ENCODE results near the gene DNAJC18. TPM values are rescaled to one million over a fixed set of nuclear protein-coding genes. Genes with fewer than 3 reads are reported as not detected.

DNAJC18 gene
- total RNA-seq (ENCODE audit: low replicate concordance): 4.8 and 7.5 TPM in 2 replicates

DNA sequence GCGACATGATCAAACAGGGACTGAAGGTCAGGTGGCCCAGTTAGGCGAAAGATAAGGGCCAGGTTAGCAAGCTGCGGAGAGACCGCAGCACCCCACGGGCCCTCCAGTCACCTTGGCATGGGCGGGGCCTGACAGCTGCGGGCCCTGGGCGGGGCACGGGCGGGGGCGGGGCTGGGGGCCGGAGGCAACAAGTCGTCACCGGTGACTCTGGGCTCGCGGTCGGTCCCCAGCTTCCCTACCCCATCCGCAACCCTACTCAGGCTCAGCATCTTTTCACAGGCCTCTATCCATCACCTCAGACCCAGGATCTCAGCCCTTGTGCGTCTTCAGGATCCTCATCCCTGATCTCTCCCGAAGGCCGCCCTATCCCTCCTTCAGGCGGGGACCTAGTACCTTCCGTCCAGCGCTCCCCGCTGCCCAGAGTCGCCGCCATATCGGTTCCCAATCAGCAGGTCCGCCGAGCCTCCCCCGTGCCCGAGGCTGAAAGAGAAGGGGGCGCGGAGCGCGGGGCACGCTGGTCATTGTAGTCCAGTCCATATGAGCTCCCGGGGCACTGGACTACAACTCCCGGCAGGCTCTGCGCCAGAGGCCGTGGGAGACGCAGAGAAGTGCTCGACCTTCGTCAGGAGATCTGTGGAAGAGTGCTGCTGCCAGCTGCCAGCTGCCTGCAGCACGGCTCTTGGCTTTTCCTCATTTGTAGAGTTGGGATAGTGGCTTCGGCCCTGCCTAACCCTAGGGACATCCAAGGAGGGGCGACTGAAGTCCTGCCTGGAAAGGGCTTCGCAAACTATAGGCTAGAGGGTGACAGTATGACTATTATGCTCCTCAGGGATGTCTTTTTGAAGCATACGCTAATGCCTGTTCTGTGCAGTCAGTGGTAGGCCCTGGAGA lies at the start of gene DNAJC18:
Gene DNAJC18 (minus strand): TSS at position 513 of the 891 bp plus-strand sequence. CDS start 80 bp downstream, at position 433.

DNA sequence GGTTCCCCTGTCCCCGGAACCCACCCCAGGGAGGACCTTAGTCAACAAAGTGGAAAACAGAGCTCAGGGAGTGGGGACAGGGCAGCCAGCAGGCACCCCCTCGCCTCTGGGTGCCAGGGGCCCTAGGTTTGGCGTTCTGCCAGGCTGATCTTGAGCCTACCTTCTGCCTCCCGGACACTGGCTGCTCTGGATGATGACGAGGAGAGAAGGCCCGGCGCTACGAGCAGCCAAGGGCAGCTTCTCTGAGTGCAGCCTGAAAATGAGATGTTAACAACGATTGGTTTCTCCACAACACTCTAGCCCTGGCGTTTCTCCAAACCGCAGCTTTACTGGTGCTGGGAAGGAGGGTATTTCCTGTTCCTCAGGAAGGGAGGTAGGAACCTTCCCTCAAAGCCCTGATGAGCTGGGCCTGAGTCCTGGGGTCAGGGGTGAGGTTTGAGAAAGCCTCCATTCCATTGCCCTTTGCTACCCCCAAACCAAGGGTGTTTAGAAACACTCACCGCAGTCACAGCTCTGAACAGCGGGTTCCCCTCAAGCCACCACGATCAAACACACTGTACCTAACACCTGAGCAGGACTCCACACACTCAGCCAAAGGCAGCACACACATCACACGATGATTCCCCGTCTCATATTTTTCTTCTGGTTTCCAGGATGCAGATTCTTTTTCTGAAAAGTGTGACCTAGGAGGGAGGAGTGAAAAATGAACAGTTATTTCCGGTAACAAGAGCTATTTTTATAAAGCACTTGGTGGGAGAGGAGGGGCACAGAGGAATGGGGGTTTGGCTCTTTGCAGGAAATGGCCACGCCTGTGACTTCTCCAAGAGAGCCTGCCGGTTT lies 42.9 kb upstream of the DNAJC18 start, which contains the start of gene STING1:
Gene STING1 (minus strand): TSS at position 709 of the 840 bp plus-strand sequence. CDS start 1,054 bp downstream, outside the sequence.

DNA sequence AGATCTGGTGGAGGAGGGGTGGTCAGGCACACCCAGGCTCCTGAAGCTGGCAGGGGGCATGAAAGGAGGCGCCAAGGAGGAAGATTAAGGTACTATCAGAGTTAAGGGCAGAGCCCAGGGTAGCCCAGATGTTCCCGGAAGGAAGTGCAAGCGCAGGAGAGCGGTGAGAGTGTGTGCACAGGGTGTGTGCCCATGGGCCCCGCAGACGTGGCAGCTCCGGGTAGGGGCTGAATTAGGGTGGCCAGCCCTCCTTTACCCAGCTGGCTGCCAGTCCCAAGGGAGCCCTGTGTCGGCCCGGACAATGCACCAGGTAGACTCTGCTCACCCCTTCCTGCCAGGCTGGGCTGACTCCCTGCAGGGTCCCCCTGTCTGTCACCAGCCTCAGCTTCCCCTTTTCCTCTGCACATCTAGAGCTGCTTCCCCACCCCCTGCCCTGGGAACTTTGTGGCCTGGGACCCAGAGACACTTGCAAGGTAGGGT lies 31.5 kb upstream of the DNAJC18 start, which contains the start of gene SMIM33:
Gene SMIM33 (plus strand): TSS at position 184 of the 480 bp plus-strand sequence. CDS start 118 bp downstream, at position 302.

DNA sequence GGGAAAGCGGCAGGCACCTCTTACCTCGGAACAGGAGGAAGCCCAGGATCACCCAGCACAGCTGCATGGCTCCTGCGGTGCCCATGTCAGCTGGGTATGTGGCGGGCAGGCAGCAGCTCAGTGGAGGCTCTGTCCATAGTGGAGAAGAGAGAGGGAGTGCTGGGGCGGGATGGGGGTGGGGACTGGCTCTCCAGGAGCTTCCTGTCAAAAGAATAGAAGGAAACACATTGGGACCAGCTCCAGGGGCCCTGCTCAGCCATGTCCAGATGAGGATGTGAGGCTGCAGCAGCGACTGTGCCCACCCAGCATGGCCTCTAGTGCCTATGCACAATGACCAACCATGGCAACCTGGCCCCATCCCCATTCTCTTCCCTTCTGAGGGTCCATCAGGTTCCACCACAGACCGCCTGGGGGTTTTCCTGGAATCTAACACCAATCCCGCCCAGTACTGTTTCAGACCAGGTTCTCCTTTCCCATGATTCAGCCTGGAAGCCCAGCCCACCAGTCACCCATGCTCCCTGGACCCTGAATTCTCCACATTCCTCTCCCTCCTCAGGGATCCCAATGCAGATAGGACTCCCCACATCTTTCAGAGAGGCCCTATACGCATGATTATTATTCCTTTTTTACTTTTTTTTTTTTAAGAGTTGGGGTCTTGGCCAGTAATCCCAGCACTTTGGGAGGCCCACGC lies 23.4 kb upstream of the DNAJC18 start, which contains the start of gene ECSCR:
Gene ECSCR (minus strand): TSS at position 158 of the 691 bp plus-strand sequence. CDS start 73 bp downstream, at position 85.

DNA sequence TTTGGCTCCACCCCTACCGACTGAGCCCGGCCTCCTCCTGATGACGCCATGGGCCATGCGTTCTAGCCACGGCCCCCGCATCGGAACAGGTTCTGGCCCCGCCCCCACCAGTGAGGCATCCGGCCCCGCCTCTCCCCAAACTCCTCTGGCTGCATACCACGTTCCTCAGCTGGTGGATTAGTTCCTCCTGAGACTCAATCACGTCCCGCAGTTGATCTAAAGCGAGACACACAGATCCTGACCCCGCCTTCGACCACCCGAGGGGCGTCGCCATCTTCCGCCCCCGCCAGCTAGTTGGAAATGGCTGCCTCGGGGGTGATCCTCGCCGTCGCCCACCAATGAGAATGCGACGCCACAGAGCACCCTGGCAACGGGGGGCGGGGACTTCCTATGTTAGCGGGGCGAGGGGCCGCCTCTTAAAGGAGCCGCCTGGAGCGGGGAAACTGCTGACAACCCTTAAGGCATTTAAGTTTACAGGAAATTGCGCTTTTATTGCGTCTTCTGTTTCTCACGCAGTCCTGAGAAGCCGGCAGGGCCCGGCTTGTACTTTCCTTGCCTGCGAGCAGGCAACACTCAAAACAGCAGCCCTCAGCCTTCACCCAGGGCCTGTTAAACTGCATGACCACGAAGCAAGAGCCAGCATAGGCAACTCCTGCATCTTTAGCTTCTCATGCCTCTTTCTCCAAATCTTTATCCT lies 35.4 kb downstream of the DNAJC18 start, which contains the start of gene SPATA24:
Gene SPATA24 (minus strand): TSS at position 303 of the 697 bp plus-strand sequence. CDS start 29 bp downstream, at position 274.

DNA sequence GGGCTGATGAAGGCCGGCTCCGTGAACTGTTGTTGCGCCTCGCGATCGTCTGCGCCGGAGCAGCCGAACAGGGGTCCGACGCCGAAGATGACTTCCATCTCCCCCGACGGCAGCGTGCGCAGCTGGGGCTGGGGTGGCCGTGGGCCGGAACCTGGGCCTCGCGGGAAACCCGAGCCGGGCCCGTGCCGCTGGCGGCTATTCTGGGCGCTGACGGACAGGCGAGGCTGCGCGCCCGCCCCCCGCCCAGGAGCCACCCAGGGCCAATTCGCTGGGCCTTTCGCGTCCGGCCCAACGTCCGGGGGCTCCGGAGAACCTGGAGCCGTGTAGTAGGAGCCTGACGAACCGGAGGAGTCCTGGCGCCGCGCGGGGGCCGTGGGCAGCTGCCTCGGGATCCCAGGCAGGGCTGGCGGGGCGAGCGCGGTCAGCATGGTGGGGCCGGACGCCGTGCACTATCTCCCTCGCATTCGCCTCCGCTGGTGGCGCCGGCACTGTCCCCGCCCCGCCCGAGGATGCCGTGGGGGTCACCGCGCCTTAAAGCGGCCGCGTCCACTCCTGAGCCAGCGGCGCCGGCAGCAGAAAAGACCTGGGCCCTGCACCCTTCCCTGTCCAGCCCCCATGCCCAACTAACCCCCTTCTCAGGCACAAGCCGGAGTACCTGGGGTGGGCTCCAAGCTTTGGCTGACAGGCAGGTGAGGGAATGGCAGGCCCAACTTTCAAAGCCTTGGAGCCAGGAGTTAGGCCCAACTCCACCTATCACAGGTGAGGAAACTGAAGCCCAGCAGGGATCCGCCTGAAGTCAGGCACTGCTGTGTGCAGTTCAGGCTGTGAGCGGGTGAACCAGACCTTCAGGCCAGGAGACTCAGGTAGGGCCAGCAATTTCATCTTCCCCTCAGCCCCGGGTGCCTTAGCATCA lies 44.4 kb downstream of the DNAJC18 start, which contains the start of gene PROB1:
Gene PROB1 (minus strand): TSS at position 451 of the 913 bp plus-strand sequence. CDS start 23 bp downstream, at position 428.

DNA sequence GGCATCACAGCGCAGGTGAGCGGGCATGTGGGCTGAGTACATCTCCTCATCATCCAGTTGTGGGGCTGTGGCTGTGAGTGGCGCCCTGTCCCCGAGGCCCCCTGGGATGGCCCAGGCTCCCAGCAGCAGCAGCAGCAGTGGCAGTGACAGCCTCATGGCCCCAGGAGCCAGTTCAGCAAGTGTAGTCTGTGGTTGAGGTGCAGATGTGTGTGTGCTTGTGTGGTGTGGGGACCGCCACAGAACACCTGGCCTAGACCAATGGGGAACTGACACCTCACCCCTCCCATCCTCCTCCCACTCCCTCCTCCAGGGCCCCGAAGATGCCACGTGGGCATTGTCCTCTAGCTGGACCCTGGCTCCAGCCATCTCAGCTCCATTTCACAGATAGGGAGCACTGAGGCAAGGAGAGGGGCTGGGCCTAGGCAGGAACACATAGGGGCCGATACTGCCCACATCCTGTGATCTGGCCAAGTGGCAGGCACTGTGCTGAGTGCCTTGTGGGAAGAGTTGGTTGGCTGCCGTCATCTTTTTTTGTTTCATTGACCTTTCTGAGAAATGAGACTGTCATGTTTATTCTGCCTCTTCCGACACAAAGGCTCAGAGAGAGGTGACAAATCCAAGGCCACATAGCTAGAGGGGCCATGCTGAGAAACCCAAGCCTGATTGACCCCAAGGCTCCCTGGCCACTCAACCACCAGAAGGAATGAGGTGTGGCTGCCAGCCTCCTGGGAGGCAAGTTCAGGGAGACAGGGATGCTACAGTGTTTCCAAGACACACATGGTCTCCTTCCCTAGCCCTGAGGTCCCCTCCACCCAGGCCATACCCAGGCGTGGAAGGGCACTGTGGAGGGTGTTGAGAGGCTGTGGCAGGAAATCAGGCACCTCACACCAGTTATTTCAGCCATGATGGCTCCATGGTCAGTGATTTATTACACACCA lies 49.4 kb downstream of the DNAJC18 start, which contains the start of gene MZB1:
Gene MZB1 (minus strand): TSS at position 213 of the 938 bp plus-strand sequence. CDS start 57 bp downstream, at position 156.

DNA sequence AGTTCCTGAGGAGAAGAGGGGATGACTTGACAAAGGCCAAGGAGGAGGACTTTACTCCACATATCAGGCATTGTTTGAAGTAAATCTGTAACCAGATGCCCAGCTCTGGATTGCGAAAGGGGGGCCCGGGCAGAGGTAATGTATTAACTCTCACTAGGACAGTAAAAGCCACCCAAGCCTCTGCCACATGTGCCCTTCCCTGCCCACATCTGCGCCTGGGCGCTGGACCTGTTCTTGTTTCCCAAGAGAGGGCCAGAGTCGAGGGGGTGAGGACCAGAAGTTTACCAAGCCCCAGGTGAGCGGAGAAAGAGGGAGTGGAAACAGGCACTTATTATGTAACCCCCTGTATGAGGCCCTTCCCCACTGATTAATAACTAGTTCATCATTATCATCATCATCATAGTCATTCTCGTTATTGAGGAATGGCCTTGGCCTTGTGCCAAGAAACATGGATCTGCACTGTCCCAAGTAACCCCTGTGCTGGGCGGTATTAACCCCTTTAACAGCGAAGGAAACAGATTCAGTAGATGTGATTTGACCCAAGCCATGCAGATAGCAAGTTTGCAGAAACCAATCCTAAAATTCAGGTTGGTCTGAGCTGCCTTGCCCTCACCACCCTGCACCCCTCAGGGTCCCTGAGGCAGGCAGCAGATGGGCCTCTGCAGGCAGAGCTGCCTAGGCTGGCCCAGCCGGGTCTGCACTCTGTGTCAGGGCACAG lies 55.9 kb downstream of the DNAJC18 start, which contains the start of gene SLC23A1:
Gene SLC23A1 (minus strand): TSS at position 23 of the 718 bp plus-strand sequence. CDS start 44 bp downstream, outside the sequence.

Other genes with a start within 250 kb of the DNAJC18 start
- gene SIL1, start 241.2 kb downstream of the DNAJC18 start, total RNA-seq (ENCODE audit: low replicate concordance): 101 and 184 TPM in 2 replicates
- gene MATR3, start 145.8 kb downstream of the DNAJC18 start, total RNA-seq (ENCODE audit: low replicate concordance): 166 and 196 TPM in 2 replicates
- gene PAIP2, start 97.7 kb downstream of the DNAJC18 start, total RNA-seq (ENCODE audit: low replicate concordance): 71.9 and 104 TPM in 2 replicates
- not detected in 2 replicates for gene SLC23A1, start 56.2 kb downstream of the DNAJC18 start, total RNA-seq (ENCODE audit: low replicate concordance)
- not detected in 2 replicates for gene MZB1, start 49.6 kb downstream of the DNAJC18 start, total RNA-seq (ENCODE audit: low replicate concordance)
- gene PROB1, start 44.4 kb downstream of the DNAJC18 start, total RNA-seq (ENCODE audit: low replicate concordance): 0.35 and 0.38 TPM in 2 replicates
- gene SPATA24, start 35.4 kb downstream of the DNAJC18 start, total RNA-seq (ENCODE audit: low replicate concordance): 3.5 and 7.9 TPM in 2 replicates
- 0.23 and 12.6 TPM in 2 replicates for gene ECSCR, start 23.2 kb upstream of the DNAJC18 start, total RNA-seq (ENCODE audit: low replicate concordance)
- not detected in 2 replicates for gene SMIM33, start 31.5 kb upstream of the DNAJC18 start, total RNA-seq (ENCODE audit: low replicate concordance)
- gene STING1, start 43.2 kb upstream of the DNAJC18 start, total RNA-seq (ENCODE audit: low replicate concordance): 28.4 and 47.8 TPM in 2 replicates
- 24.7 and 42.0 TPM in 2 replicates for gene UBE2D2, start 121.8 kb upstream of the DNAJC18 start, total RNA-seq (ENCODE audit: low replicate concordance)
- 45.1 and 75.6 TPM in 2 replicates for gene CXXC5, start 208.8 kb upstream of the DNAJC18 start, total RNA-seq (ENCODE audit: low replicate concordance)

Data from smooth muscle cell of the coronary artery (primary cell).